Erythroblast (primary cell): ENCODE measurements around the gene SLC12A5.

Experiments
- GATA1 ChIP-seq: IDR thresholded peaks from 2 replicates; pipeline ENCODE4 v1.6.1; 2011; ENCODE audit warnings: low read depth, mild to moderate bottlenecking, control low read depth, low read length, moderate library complexity
- POLR2A ChIP-seq: IDR thresholded peaks from 2 replicates; pipeline ENCODE4 v1.6.1; 2011; ENCODE audit warnings: mild to moderate bottlenecking, low read length

DNA sequence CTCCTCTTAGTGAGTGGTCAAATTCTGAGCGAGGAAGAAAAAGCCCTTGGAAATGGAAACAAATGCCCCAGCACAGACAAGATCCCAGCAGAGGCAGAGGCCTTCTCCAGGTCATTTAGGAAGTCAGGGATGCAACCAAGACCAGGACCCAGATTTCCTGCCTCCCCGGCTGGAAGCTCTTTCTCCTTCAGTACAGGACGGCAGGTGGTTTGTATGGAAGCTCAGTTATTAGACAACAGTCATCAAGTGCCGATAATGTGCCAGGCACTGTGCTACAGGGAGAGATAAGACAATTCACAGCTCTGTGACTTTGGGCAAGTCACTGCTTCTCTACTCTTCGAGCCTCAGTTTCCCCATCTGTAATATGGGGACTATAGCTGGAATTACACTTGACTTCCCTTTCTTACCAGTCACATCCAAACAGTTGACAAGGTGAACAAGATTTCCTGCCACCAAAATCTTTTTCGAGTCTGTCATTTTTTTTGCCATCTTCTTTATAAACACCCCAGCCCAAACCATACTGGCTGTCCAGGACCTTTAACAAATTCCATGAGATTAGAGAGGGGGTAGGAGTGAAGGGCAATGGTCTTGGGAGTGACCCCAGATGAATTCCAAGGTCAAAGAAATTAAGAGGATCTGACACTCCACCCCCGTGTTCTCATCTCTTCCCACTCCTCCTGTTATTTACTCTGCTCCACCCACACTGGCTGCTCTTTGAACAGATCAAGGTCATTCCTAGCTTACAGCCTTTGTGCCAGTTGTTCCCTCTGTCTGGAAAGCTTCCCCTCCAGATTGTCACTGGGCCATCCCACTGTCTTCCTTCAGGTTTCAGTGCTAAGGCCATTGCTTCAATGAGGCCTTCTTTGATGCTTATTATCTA lies 14.3 kb upstream of the SLC12A5 start:
- no peak for TF ChIP-seq POLR2A
- TF ChIP-seq GATA1, result no peak
